SU-DHL-6 (cell line): Measurements from ENCODE around the gene FAM185A.

ENCODE experiments used
- CTCF ChIP-seq: fragments of 200-600 bp; sonication (generic); IDR thresholded peaks from one replicate; pipeline ENCODE4 v1.5.1; 2017; ENCODE audit warnings: antibody characterized with exemption, mild to moderate bottlenecking, low read length, moderate library complexity; ENCODE audit not compliant: insufficient read depth, poor library complexity, severe bottlenecking
- EZH2phosphoT487 ChIP-seq: fragments of 200-600 bp; sonication (generic), shearing (Covaris generic); conservative IDR thresholded peaks from 2 replicates; pipeline ENCODE4 v1.6.1; 2018; ENCODE audit warnings: mild to moderate bottlenecking, antibody characterized with exemption, low read length, moderate library complexity, mixed read lengths

- TF ChIP-seq CTCF (no peak), EZH2phosphoT487 (no peak)
Observed at GRCh38 chr7:102830197-102830596, 81.4 kb downstream of the FAM185A start.
